Measurements from ENCODE around the gene TMEM121.

GRCh38 chr14:105486974-105487448, 39.4 kb upstream of the TMEM121 start:
- TF ChIP-seq CTCF (IDR thresholded peaks at IDR 0.05) (no peak), EZH2 (IDR thresholded peaks at IDR 0.05; ENCODE audit: borderline replicate concordance, insufficient read depth, low read depth, low read length, poor library complexity, severe bottlenecking) (no peak)
